IMR-90 (cell line): Measurements from ENCODE around the gene TTC39C. TPM values are rescaled to one million over a fixed set of nuclear protein-coding genes. Genes with fewer than 3 reads are reported as not detected.

Source experiments
- ATAC-seq: fragments of 200-7000 bp; cut with Tn5 transposase; 2 replicates; pipeline ENCODE4 v1.9.1; 2020; ENCODE audit warnings: low read depth, mild to moderate bottlenecking, moderate library complexity
- BruUV-seq: library from RNA; stranded (reverse); fragments of 400-500 nt; replicated peaks from 2 replicates; lab custom pipeline; 2021; lab: Mats Ljungman, UMichigan
- CTCF ChIA-PET: fragments of 300-600 bp; formaldehyde crosslinking; extraction: SDS; loops from one replicate; lab custom pipeline; 2021; ENCODE audit warnings: antibody characterized with exemption; lab: Yijun Ruan, JAX
- POLR2A ChIA-PET: fragments of 300-600 bp; sonication (Branson Sonifier 250); formaldehyde crosslinking; loops from one replicate; lab custom pipeline; 2022; ENCODE audit warnings: antibody characterized with exemption; ENCODE audit not compliant: unreplicated experiment; lab: Charles Lee
- DNase-seq: peaks from one replicate; pipeline ENCODE4 v3.0.0; 2013
- H2AFZ ChIP-seq: replicated peaks from 2 replicates; pipeline ENCODE3; 2013; ENCODE audit warnings: low read length, mild to moderate bottlenecking; ENCODE audit not compliant: poor library complexity
- H2AK5ac ChIP-seq: 2 replicates; pipeline ENCODE4 v1.6.1; 2013; ENCODE audit warnings: low read depth, low read length, inconsistent platforms
- H2AK9ac ChIP-seq: replicated peaks from 2 replicates; pipeline ENCODE3; 2013; ENCODE audit warnings: mild to moderate bottlenecking, low read depth, low read length, moderate library complexity; ENCODE audit not compliant: poor library complexity
- H2BK120ac ChIP-seq: 2 replicates; pipeline ENCODE4 v1.6.1; 2013; ENCODE audit warnings: low read depth, low read length, inconsistent platforms
- H2BK15ac ChIP-seq: 3 replicates; pipeline ENCODE4 v1.6.1; 2013; ENCODE audit warnings: low read depth, low read length, inconsistent platforms
- H2BK20ac ChIP-seq: 2 replicates; pipeline ENCODE4 v1.6.1; 2013; ENCODE audit warnings: low read depth, mild to moderate bottlenecking, inconsistent platforms, low read length, moderate library complexity
- H2BK5ac ChIP-seq: 2 replicates; pipeline ENCODE4 v1.6.1; 2013; ENCODE audit warnings: mild to moderate bottlenecking, low read depth, low read length, inconsistent platforms; ENCODE audit not compliant: poor library complexity, severe bottlenecking
- H3K14ac ChIP-seq: replicated peaks from 2 replicates; pipeline ENCODE4 v1.6.1; 2013; ENCODE audit warnings: low read depth, low read length, inconsistent platforms
- H3K18ac ChIP-seq: 2 replicates; pipeline ENCODE4 v1.6.1; 2013; ENCODE audit warnings: low read depth, low read length, control low read depth
- H3K23ac ChIP-seq: 2 replicates; pipeline ENCODE4 v1.6.1; 2013; ENCODE audit warnings: low read depth, low read length, inconsistent platforms
- H3K27ac ChIP-seq: 2 replicates; pipeline ENCODE4 v1.5.1; 2013; ENCODE audit warnings: mild to moderate bottlenecking, control low read depth, low read length; ENCODE audit not compliant: insufficient read depth
- H3K27me3 ChIP-seq: 2 replicates; pipeline ENCODE4 v1.6.1; 2013; ENCODE audit warnings: low read length; ENCODE audit not compliant: control insufficient read depth, insufficient read depth
- H3K36me3 ChIP-seq: 2 replicates; pipeline ENCODE4 v1.6.1; 2013; ENCODE audit warnings: low read length, mixed read lengths; ENCODE audit not compliant: control insufficient read depth, insufficient read depth
- H3K4ac ChIP-seq: 2 replicates; pipeline ENCODE4 v1.6.1; 2013; ENCODE audit warnings: low read depth, low read length, inconsistent platforms
- H3K4me1 ChIP-seq: 2 replicates; pipeline ENCODE4 v1.6.1; 2013; ENCODE audit warnings: low read length, mixed read lengths; ENCODE audit not compliant: control insufficient read depth, insufficient read depth
- H3K4me2 ChIP-seq: 2 replicates; pipeline ENCODE4 v1.6.1; 2013; ENCODE audit warnings: low read depth, mild to moderate bottlenecking, control low read depth, low read length, moderate library complexity
- H3K4me3 ChIP-seq: 2 replicates; pipeline ENCODE4 v1.5.1; 2013; ENCODE audit warnings: low read depth, mild to moderate bottlenecking, control low read depth, low read length, moderate library complexity; ENCODE audit not compliant: insufficient read depth
- H3K56ac ChIP-seq: 2 replicates; pipeline ENCODE4 v1.6.1; 2013; ENCODE audit warnings: low read length, inconsistent platforms; ENCODE audit not compliant: insufficient read depth; ENCODE audit errors: extremely low read depth
- H3K79me1 ChIP-seq, 2 experiments: 2 replicates each; pipeline ENCODE4 v1.6.1; 2013; ENCODE audit warnings: low read length in 2 of 2, inconsistent platforms in 1 of 2, low read depth in 1 of 2
- H3K9ac ChIP-seq: 2 replicates; pipeline ENCODE4 v1.6.1; 2013; ENCODE audit warnings: low read depth, low read length, control low read depth
- H3K9me1 ChIP-seq: 2 replicates; pipeline ENCODE4 v1.6.1; 2013; ENCODE audit warnings: low read length, inconsistent platforms; ENCODE audit not compliant: insufficient read depth
- H3K9me3 ChIP-seq: 2 replicates; pipeline ENCODE4 v1.6.1; 2013; ENCODE audit warnings: low read length; ENCODE audit not compliant: control insufficient read depth, insufficient read depth
- H4K20me1 ChIP-seq: 2 replicates; pipeline ENCODE4 v1.6.1; 2013; ENCODE audit warnings: low read length, inconsistent platforms; ENCODE audit not compliant: insufficient read depth
- H4K5ac ChIP-seq: 2 replicates; pipeline ENCODE4 v1.6.1; 2013; ENCODE audit warnings: mild to moderate bottlenecking, low read depth, low read length, control low read depth
- H4K8ac ChIP-seq, 2 experiments: 2 replicates each; pipeline ENCODE4 v1.6.1; 2013; ENCODE audit warnings: low read depth in 2 of 2, low read length in 2 of 2, control low read depth in 1 of 2, inconsistent platforms in 1 of 2
- H4K91ac ChIP-seq: 2 replicates; pipeline ENCODE4 v1.6.1; 2013; ENCODE audit warnings: low read depth, low read length, inconsistent platforms; ENCODE audit not compliant: insufficient read depth
- BHLHE40 ChIP-seq: fragments of 150-350 bp; IDR thresholded peaks from 2 replicates; pipeline ENCODE4 v1.6.1; 2016; ENCODE audit warnings: mild to moderate bottlenecking, low read depth, low read length
- ELK1 ChIP-seq: fragments of 150-350 bp; IDR thresholded peaks from 2 replicates; pipeline ENCODE4 v1.6.1; 2016; ENCODE audit warnings: low read depth, mild to moderate bottlenecking, low read length, moderate library complexity, borderline replicate concordance
- SMC3 ChIP-seq: fragments of 150-350 bp; IDR thresholded peaks from 2 replicates; pipeline ENCODE4 v1.6.1; 2016; ENCODE audit warnings: low read depth, mild to moderate bottlenecking, antibody characterized with exemption, low read length, moderate library complexity
- WGBS, 2 experiments: methylation state at CpG; one replicate each; pipeline versions ENCODE4 v1.1.5 to v1.1.7; 2013; ENCODE audit warnings: missing lambda C conversion rate in 2 of 2; ENCODE audit not compliant: insufficient read length in 1 of 2; ENCODE audit errors: extremely low coverage in 2 of 2; 5-methylcytosine and 5-hydroxymethylcytosine counted together
- dilution Hi-C: fragments of 300-500 bp; cut with HindIII; formaldehyde crosslinking; loops from one replicate; pipeline ENCODE4 v1.14.3; 2018; ENCODE audit warnings: low sequenced_read_pairs; ENCODE audit not compliant: unreplicated experiment
- in situ Hi-C: fragments of 300-500 bp; cut with MboI; formaldehyde crosslinking; loops from 3 replicates; pipeline ENCODE4 v1.14.3; 2019; ENCODE audit warnings: low sequenced_read_pairs, inconsistent platforms, mixed read lengths
- intact Hi-C: fragments of 100-400 bp; cut with micrococcal nuclease; formaldehyde crosslinking; loops from 2 replicates; pipeline ENCODE4 v1.10.0; 2022
- polyA plus RNA-seq, 3 experiments: library from polyadenylated mRNA; depleted of rRNA; stranded (reverse); fragments of >200 nt; gene quantifications; 2 replicates each; pipeline ENCODE4 v1.2.3, GENCODE V29; 2012; ENCODE audit warnings: low replicate concordance in 1 of 3
- total RNA-seq: library from RNA; depleted of rRNA; stranded (reverse); fragments of >200 nt; gene quantifications from 2 replicates; pipeline ENCODE4 v1.2.3, GENCODE V29; 2012

Gene TTC39C
- total and polyA plus RNA-seq, 2 of the 4 experiments (the other 2 are of a cell fraction): 8.0 to 20.8 TPM

GRCh38 chr18:24003288-24003687, 11.3 kb upstream of the TTC39C start:
- Histone ChIP-seq H4K91ac (no peak overlapping the region), H3K9me3 (no peaks in the 10 kb centered on the region), H4K20me1 (no peaks in the 10 kb centered on the region), H3K27me3 (peaks cover 3% of the 10 kb centered on the region; the same call in 1 of the 2 replicates), H2BK5ac (no peak overlapping the region), H2BK120ac (no peak overlapping the region), H3K79me1 (no peaks in the 10 kb centered on the region), H3K36me3 (no peaks in the 10 kb centered on the region), H3K4me3 (no peak overlapping the region), H3K23ac (no peak overlapping the region), H4K5ac (no peak overlapping the region), H2AK9ac (no peak overlapping the region), H3K4ac (no peak overlapping the region), H3K4me2 (no peak overlapping the region), H3K4me1 (peaks cover 3% of the 10 kb centered on the region; the same call in 1 of the 2 replicates), H2BK15ac (no peak overlapping the region), H2AK5ac (peak overlapping the region; percentile 3; the same call in 1 of the 2 replicates), H3K9ac (no peak overlapping the region), H3K27ac (no peak overlapping the region), H3K9me1 (0 out of 2 replicates have a peak, but pooled peaks cover 3% of the 10 kb centered on the region), H3K56ac (no peak overlapping the region), H2AFZ (no peak overlapping the region), H3K18ac (no peak overlapping the region), H2BK20ac (no peak overlapping the region), H4K8ac (no peak overlapping the region), H3K14ac (no peak overlapping the region)
- no CpG with 5 or more reads among the region's 3 CpGs for WGBS, 2 experiments
- DNase-seq: no peak
- dilution Hi-C loops: no loop called here
- TF ChIP-seq BHLHE40: no peak
- no peak for TF ChIP-seq ELK1
- TF ChIP-seq SMC3: no peak
- BruUV-seq: no TSS peak
- intact Hi-C loops: no loop called here
- ChIA-PET CTCF (interaction anchor here (0.5 kb wide), 1 partner anchor 179 kb away, joined by 3 read pairs; no protein-coding TSS in a partner anchor), POLR2A (no interaction called here)
- no peak for ATAC-seq
- in situ Hi-C loops: no loop called here
